Lower leg skin (tissue), 3 donors: Measurements from ENCODE around the gene LDAH.

ENCODE experiments used
- CTCF ChIP-seq, 3 donors: fragments of 450-650 bp; IDR thresholded peaks; one replicate each; pipeline ENCODE4 v1.5.1; 2016; ENCODE audit warnings: antibody characterized with exemption in 3 of 3, mild to moderate bottlenecking in 3 of 3, moderate library complexity in 2 of 3
- POLR2A ChIP-seq, 2 donors: fragments of 450-650 bp; IDR thresholded peaks; one replicate each; pipeline ENCODE4 v1.6.1; 2016 to 2017; ENCODE audit warnings: antibody characterized with exemption in 2 of 2, mild to moderate bottlenecking in 1 of 2, moderate library complexity in 1 of 2

- TF ChIP-seq POLR2A (IDR thresholded peaks at IDR 0.05) (no peak), CTCF (IDR thresholded peaks at IDR 0.05) (no peak)
These were observed 179.8 kb downstream of the LDAH start for GRCh38 chr2:20643060-20643459.
